GM19455 (cell line): ENCODE measurements around the gene SPRED1.
"Not testable (repeated sequence)": the region's sequence is repeated elsewhere in the genome, so short reads cannot be mapped to it uniquely, and the experiment has no call there.

Source experiments
- ATAC-seq: cut with Tn5 transposase; IDR thresholded peaks from one replicate; pipeline ENCODE4 v1.9.1; 2021; ENCODE audit not compliant: unreplicated experiment

The SPRED1 gene

GRCh38 chr15:38229705-38230310 lies 22.8 kb upstream of the SPRED1 start:
- ATAC-seq, result no peak

DNA sequence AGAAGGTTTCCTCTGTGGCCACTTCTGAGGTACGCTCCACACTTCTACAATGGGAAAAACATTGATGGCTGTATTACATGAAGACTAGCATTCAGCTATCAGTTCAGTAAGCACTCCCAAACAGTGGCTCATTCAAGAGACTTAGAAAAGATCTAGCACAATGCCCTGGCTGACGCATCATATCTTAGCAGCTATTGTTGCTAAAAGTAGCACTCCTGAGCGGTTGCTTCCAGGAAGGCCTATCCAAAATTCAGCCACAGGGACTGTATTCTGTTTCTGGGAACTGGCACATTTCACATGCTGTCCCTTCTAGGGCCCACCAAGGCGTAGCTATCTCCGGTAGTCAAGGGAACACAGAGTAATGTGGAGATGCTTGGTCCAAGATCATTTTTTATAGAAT lies 21.2 kb upstream of the SPRED1 start:
- no peak for ATAC-seq

- ATAC-seq, result not testable (repeated sequence)
These were observed 15.6 kb upstream of the SPRED1 start for GRCh38 chr15:38237021-38237420.

DNA sequence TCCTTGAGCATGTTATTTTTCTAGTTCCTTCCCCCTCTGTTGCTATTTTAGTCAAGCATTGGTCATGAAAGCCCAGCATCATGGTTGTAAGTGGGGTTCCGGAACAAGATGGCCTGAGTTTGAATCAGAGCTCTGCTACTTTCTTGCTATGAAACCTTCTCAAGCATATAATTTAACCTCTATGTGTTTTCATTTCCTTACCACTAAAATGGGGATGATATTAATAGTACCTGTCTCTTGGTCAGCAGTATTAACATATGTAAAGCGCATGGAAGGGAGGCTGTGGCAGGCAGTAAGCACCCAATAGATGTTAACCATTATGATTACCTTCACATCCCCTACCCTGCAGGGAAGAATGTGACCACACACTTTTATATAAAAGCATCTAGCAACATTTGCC lies 14.3 kb upstream of the SPRED1 start:
- no peak for ATAC-seq

GRCh38 chr15:38242055-38242454 lies 10.6 kb upstream of the SPRED1 start:
- ATAC-seq, result peak; percentile 82

DNA sequence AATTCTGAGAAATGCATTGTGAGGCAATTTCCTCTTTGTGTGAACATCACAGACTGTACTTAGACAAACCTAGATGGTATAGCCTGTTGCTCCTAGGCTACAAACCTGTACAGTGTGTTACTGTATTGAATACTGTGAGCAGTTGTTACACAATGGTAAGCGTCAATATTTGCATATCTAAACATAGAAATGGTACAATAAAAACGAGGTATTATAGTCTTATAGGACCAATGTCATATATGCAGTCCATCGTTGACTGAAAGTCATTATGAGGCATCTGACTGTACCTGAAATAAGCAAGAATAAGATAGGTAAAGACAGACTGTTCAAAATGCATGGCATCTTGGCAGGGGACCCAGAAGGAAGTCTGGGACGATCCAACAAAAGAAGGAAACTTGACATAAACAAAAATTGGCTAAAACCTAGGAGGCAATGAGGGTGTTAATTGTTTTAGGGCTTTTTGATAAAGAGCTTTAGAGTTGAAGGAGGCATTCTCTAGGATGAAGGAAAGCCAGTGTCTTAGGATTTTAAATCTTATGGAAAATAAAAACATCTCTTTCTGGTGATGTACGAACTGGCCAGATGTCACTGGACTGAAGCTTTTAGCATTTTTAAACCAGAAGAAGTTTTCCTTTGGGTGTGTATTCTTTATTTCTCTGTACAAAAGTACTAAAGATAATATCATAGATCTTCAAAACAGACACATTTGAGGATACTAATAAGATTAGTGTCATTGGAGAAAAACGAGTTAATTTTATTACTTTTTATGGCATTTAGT lies 9.2 kb upstream of the SPRED1 start:
- ATAC-seq, result no peak

- ATAC-seq, result no peak
These were observed 5.3 kb upstream of the SPRED1 start for GRCh38 chr15:38247336-38247735.

DNA sequence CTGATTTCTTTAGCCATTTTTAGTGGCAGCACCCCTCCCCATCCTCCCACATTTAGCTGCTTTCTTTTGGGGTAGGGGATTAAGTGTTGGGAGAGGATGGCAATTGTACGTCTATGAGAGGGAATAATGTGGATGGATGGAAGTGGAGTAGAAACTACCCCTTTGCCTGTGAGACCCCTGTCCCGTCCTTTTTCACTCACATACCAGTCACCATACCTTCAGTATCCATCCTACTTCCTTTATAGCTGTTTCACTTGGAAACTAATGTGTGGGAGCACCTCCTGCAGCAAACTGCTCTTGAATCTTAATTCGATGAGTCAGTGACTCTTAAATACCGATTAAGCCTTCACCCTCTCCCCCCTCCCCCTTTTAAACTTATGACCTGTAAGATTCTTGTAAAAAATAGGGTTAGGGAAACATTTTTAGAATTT lies 730 bp downstream of the SPRED1 start:
- ATAC-seq, result no peak

DNA sequence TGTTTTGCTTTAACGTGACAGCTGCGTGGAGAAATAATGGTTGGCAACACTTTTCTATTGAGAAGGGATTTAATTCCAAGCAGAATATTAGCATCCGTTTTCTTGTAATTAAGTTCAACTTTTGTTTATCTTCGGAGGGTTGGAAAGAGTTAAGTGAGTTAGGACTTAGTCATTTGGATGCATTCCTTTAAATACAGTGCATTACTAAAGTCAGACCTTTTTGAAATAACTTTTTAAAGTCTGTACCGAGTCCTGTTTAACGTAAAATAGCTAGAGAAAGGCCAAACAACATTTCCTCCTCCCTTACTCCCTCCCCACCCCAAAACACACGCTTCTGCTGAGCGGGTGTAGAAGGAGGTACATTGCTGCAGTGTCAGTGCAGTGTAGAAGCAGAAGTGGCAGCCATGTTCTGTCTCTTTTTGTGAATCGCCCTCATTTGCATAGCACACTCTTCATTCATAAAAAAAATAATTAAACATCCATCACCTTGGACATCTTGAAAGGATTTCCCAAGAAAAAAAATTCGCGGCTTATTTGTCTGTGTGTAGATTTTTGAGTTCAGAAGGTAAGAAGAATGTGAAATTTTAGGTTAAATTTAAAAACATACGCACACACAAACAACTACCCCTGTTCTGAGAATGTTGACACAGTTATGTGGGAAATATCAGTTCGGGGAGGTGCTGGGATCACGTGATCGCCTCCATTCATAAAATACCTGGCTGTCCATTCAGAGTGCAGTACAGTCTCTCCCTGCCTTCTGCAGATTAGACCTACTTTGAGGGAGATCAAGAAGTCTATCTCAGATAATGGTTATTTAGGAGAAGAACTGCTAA lies 1.6 kb downstream of the SPRED1 start:
- ATAC-seq, result peak; percentile 50

DNA sequence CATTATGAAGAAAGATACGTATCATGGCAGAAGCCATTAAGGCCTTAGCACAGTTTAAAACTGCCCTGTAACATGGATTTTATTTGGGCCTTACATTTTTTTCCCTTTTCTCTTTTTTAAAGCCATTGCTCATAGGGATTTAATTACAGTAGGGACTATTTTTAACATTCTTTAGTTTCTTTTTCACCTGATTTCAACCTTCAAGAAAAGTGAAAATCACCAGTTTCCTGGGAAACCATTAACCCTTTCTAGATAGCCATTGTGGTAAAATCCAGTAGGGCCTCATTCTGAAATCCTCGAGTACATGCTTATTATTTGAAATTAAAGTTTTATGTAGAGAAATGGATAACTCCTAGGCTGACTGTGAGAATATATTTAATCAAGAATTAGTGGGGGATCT lies 3.1 kb downstream of the SPRED1 start:
- ATAC-seq, result no peak

DNA sequence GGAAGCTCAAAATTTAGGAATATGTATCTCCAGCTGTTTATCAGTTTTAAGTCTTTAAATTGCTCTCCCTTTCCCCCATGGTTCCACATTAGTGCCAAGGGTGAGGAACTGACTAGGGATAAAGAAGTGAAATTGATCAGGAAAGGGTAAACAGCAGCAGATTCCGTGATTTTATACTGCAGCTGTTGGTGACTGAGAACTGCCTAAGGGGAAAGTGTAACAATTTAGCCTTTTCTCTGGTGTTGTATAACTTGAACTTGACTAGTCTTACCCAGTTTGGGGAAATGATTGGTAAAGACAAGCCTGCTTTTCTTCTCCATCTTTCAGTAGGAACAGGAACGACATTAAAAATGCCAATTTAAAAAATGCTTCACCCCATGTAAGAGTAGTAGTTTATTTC lies 5.0 kb downstream of the SPRED1 start:
- ATAC-seq, result no peak

GRCh38 chr15:38259134-38259533 lies 6.5 kb downstream of the SPRED1 start:
- no peak for ATAC-seq

DNA sequence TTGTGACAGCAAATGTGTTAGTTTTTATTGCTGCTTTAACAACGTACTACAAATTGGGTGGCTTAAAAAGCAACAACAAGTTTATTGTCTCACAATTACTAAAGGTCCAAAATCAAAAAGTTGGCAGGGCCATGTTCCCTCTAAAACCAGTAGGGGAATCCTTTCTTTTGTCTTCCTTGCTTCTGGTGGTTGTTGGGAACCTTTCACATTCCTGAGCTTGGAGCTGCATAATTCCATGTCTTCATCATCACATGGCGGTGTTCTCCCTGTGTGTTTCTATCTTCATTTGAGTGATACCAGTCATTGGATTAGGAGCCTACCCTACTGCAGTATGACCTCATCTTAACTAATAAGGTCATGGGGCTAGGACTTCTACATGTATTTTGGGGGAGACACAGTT lies 7.4 kb downstream of the SPRED1 start:
- ATAC-seq, result no peak

GRCh38 chr15:38263251-38263650 lies 10.6 kb downstream of the SPRED1 start:
- ATAC-seq, result no peak

GRCh38 chr15:38263996-38264395 lies 11.4 kb downstream of the SPRED1 start:
- ATAC-seq, result no peak

DNA sequence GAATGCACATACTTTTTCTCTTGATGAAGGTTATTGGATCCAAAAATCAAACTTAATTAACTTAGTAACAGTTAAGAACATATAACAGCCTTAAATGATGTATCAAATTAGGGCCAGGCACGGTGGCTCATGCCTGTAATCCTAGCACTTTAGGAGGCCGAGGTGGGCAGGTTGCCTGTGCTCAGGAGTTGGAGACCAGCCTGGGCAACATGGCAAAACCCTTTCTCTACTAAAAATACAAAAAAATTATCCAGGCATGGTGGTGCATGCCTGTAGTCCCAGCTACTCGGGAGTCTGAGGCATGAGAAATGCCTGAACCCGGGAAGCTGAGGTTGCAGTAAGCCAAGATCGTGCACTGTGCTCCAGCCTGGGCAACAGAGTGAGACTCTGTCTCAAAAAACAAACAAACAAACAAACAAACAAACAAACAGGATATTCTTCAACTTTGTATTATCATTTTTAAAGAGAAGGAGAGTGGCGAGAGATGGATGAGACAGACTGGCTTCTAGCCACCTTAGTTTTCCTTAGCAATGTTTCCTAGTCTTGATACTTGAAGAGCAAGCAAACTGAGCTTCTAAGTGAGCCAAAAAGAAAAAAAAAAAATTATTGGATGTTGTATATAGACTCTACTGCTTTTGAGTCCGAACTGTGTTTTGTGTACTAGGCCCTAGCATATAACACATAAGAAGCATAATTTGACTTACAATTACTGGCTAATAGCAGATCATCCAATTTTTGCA lies 13.8 kb downstream of the SPRED1 start:
- no peak for ATAC-seq

- ATAC-seq, result no peak
These were observed 14.9 kb downstream of the SPRED1 start for GRCh38 chr15:38267421-38268022.

DNA sequence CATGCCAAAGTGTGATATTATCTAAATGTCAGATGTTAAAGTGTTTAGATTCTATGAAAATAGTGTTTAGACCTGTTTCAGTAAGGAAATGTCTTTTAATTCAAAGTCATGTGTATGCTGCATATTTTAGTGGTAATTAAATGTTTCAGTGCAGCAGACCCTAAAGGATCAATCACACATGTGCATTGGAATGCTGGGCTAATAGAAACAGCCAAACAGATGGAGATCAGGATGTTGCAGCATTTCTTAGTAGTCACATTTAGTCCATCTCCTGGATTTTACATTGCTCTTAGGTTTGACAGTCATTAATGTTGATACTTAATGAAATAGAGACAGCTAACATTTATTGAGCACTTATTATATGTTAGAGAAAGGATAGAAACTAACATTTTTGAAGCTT lies 18.5 kb downstream of the SPRED1 start:
- no peak for ATAC-seq

DNA sequence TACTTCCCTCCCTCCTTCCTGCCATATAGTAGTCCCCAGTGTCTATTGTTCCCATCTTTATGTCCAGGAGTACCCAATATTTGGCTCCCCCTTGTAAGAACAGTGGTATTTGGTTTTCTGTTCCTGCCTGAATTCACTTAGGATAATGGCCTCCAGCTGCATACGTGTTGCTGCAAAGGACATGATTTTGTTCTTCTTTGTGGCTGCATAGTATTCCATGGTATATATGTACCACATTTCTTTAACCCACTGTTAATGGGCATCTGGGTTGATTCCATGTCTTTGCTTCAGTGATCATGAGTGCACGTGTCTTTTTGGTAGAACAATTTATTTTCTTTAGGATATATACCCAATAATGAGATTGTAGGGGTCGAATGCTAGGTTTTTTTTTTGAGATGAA lies 19.3 kb downstream of the SPRED1 start:
- no peak for ATAC-seq

- not testable (repeated sequence) for ATAC-seq
These were observed 19.8 kb downstream of the SPRED1 start for GRCh38 chr15:38272431-38272830.

- no peak for ATAC-seq
These were observed 21.5 kb downstream of the SPRED1 start for GRCh38 chr15:38274135-38274534.
